ENCODE measurements around the gene NWD2. TPM values are rescaled to one million over a fixed set of nuclear protein-coding genes. Genes with fewer than 3 reads are reported as not detected.
A peak's percentile ranks its signal among the peaks of the same experiment; 100 is the strongest.

Gene NWD2
- polyA plus RNA-seq, 1 donor (not counting 4 experiments of a cell fraction or from before 2014, with no cell fraction given), result 0.10 TPM

GRCh38 chr4:37431417-37431743, 186.8 kb downstream of the NWD2 start:
- dilution Hi-C loops (cut with MboI; ENCODE audit: extremely low pct_ligation_motif_present, low sequenced_read_pairs), result no loop called here
- H3K4me2 ChIP-seq (ENCODE audit: control insufficient read depth, extremely low read depth, insufficient read depth, low read depth, low read length), result no peak overlapping the region
- no peak for FAIRE-seq

GRCh38 chr4:37434469-37434868, 189.9 kb downstream of the NWD2 start:
- Histone ChIP-seq H2AFZ (ENCODE audit: control insufficient read depth, low read length) (no peak overlapping the region), H3K4me2 (ENCODE audit: control insufficient read depth, extremely low read depth, insufficient read depth, low read depth, low read length) (no peak overlapping the region), H4K20me1 (ENCODE audit: control insufficient read depth, extremely low read depth, insufficient read depth, low read length) (no peaks in the 10 kb centered on the region), H3K79me2 (ENCODE audit: control insufficient read depth, insufficient read depth, low read length) (no peaks in the 10 kb centered on the region), H3K9ac (ENCODE audit: control insufficient read depth, extremely low read depth, insufficient read depth, low read length) (no peak overlapping the region), H3K27ac (ENCODE audit: control insufficient read depth, insufficient read depth, low read length) (no peak overlapping the region), H3K4me3 (ENCODE audit: control insufficient read depth in 2 of 3, extremely low read depth in 1 of 3, insufficient read depth in 2 of 3, low read depth in 1 of 3, low read length in 3 of 3) (no peak overlapping the region), H3K9me3 (ENCODE audit: control insufficient read depth, low read depth, low read length) (no peaks in the 10 kb centered on the region), H3K27me3 (ENCODE audit: control insufficient read depth, extremely low read depth, insufficient read depth, low read length) (no peaks in the 10 kb centered on the region), H3K4me1 (ENCODE audit: control insufficient read depth, extremely low read depth, insufficient read depth, low read length) (peaks cover 4% of the 10 kb centered on the region), H3K9me1 (ENCODE audit: control insufficient read depth, extremely low read depth, insufficient read depth, low read length) (no peaks in the 10 kb centered on the region), H3K36me3 (ENCODE audit: control insufficient read depth in 2 of 2, extremely low read depth in 1 of 2, insufficient read depth in 2 of 2, low read length in 2 of 2) (no peaks in the 10 kb centered on the region)
- FAIRE-seq (no peak), DNase-seq (ENCODE audit: low read depth, low spot score) (no peak)
- TF ChIP-seq EZH2 (IDR thresholded peaks at IDR 0.05; ENCODE audit: low read length), result no peak
- peak in 1 of 3 experiments; percentile 32 for TF ChIP-seq CTCF (optimal IDR thresholded peaks at IDR 0.05 in 1 of 3, IDR thresholded peaks at IDR 0.05 in 1 of 3, conservative IDR thresholded peaks at IDR 0.05 in 1 of 3; ENCODE audit: extremely low read depth in 1 of 3, insufficient read depth in 2 of 3, low read length in 3 of 3)
- dilution Hi-C loops (cut with MboI; ENCODE audit: extremely low pct_ligation_motif_present, low sequenced_read_pairs), result no loop called here

More at GRCh38 chr4:37431417-37431743, 186.8 kb downstream of the NWD2 start:
- Histone ChIP-seq H3K9ac (ENCODE audit: control insufficient read depth, extremely low read depth, insufficient read depth, low read length) (no peak overlapping the region), H3K79me2 (ENCODE audit: control insufficient read depth, insufficient read depth, low read length) (no peaks in the 10 kb centered on the region), H3K36me3 (ENCODE audit: control insufficient read depth in 2 of 2, extremely low read depth in 1 of 2, insufficient read depth in 2 of 2, low read length in 2 of 2) (no peaks in the 10 kb centered on the region), H3K4me1 (ENCODE audit: control insufficient read depth, extremely low read depth, insufficient read depth, low read length) (no peaks in the 10 kb centered on the region), H3K27ac (ENCODE audit: control insufficient read depth, insufficient read depth, low read length) (no peak overlapping the region), H3K9me1 (ENCODE audit: control insufficient read depth, extremely low read depth, insufficient read depth, low read length) (no peaks in the 10 kb centered on the region), H3K9me3 (ENCODE audit: control insufficient read depth, low read depth, low read length) (no peaks in the 10 kb centered on the region), H2AFZ (ENCODE audit: control insufficient read depth, low read length) (no peak overlapping the region), H3K4me3 (ENCODE audit: control insufficient read depth in 2 of 3, extremely low read depth in 1 of 3, insufficient read depth in 2 of 3, low read depth in 1 of 3, low read length in 3 of 3) (no peak overlapping the region), H3K27me3 (ENCODE audit: control insufficient read depth, extremely low read depth, insufficient read depth, low read length) (no peaks in the 10 kb centered on the region), H4K20me1 (ENCODE audit: control insufficient read depth, extremely low read depth, insufficient read depth, low read length) (no peaks in the 10 kb centered on the region)
- no peak for DNase-seq (ENCODE audit: low read depth, low spot score)
- TF ChIP-seq CTCF (optimal IDR thresholded peaks at IDR 0.05 in 1 of 3, IDR thresholded peaks at IDR 0.05 in 1 of 3, conservative IDR thresholded peaks at IDR 0.05 in 1 of 3; ENCODE audit: extremely low read depth in 1 of 3, insufficient read depth in 2 of 3, low read length in 3 of 3) (no peak), EZH2 (IDR thresholded peaks at IDR 0.05; ENCODE audit: low read length) (no peak)

Measured in keratinocyte (primary cell).